CD4-positive, CD25-positive, alpha-beta regulatory T cell (primary cell): ENCODE measurements around the gene HNRNPM. TPM values are rescaled to one million over a fixed set of nuclear protein-coding genes. Genes with fewer than 3 reads are reported as not detected.
"Not testable (repeated sequence)": the region's sequence is repeated elsewhere in the genome, so short reads cannot be mapped to it uniquely, and the experiment has no call there.

Source experiments
- ATAC-seq, 2 donors: fragments of 150-1000 bp; cut with Tn5 transposase; one replicate each; pipeline ENCODE4 v1.10.0; 2021; ENCODE audit warnings: low read depth in 2 of 2, moderate number of reproducible peaks in 2 of 2, moderate library complexity in 1 of 2
- DNase-seq, 3 donors: peaks; one replicate each; pipeline versions ENCODE4 v3.0.0 to v3.0.0-alpha.2; 2012 to 2022; ENCODE audit warnings: mixed read lengths in 1 of 3
- H3K27ac ChIP-seq: one replicate; pipeline ENCODE4 v1.7.0; 2013; ENCODE audit warnings: mild to moderate bottlenecking, low read length; ENCODE audit not compliant: insufficient read depth, poor library complexity, severe bottlenecking
- H3K27me3 ChIP-seq: one replicate; pipeline ENCODE4 v1.7.0; 2013; ENCODE audit warnings: low read length; ENCODE audit not compliant: control insufficient read depth, insufficient read depth
- H3K36me3 ChIP-seq: one replicate; pipeline ENCODE4 v1.7.0; 2013; ENCODE audit warnings: mild to moderate bottlenecking, low read length, moderate library complexity; ENCODE audit not compliant: control insufficient read depth, insufficient read depth
- H3K4me1 ChIP-seq: 2 replicates; pipeline ENCODE4 v1.7.0; 2013; ENCODE audit warnings: mild to moderate bottlenecking, low read length; ENCODE audit not compliant: insufficient read depth, control insufficient read depth, poor library complexity, severe bottlenecking
- H3K4me3 ChIP-seq: one replicate; pipeline ENCODE4 v1.7.0; 2013; ENCODE audit warnings: low read depth, mild to moderate bottlenecking, low read length, moderate library complexity
- H3K9me3 ChIP-seq, 2 experiments: 1 replicate in 1 of 2; 2 replicates in 1 of 2; pipeline ENCODE4 v1.7.0; 2013; ENCODE audit warnings: low read length in 2 of 2, mild to moderate bottlenecking in 1 of 2, moderate library complexity in 1 of 2; ENCODE audit not compliant: control insufficient read depth in 2 of 2
- H3K27ac Mint-ChIP-seq, 3 donors: one replicate each; pipeline ENCODE4 v1.8.0; 2020 to 2022; ENCODE audit warnings: mild to moderate bottlenecking in 3 of 3, mixed read lengths in 3 of 3, moderate library complexity in 2 of 3
- H3K27me3 Mint-ChIP-seq: one replicate; pipeline ENCODE4 v1.8.0; 2022; ENCODE audit warnings: mild to moderate bottlenecking, mixed read lengths
- H3K36me3 Mint-ChIP-seq: one replicate; pipeline ENCODE4 v1.8.0; 2020; ENCODE audit warnings: mixed read lengths
- H3K4me1 Mint-ChIP-seq, 4 donors: one replicate each; pipeline ENCODE4 v1.8.0; 2020 to 2022; ENCODE audit warnings: mixed read lengths in 4 of 4, mild to moderate bottlenecking in 1 of 4
- H3K4me3 Mint-ChIP-seq, 4 donors: one replicate each; pipeline ENCODE4 v1.8.0; 2020 to 2022; ENCODE audit warnings: mild to moderate bottlenecking in 4 of 4, mixed read lengths in 4 of 4, moderate library complexity in 3 of 4
- H3K9me3 Mint-ChIP-seq, 7 donors: one replicate each; pipeline ENCODE4 v1.8.0; 2020 to 2022; ENCODE audit warnings: mixed read lengths in 7 of 7, mild to moderate bottlenecking in 3 of 7, moderate library complexity in 2 of 7
- polyA plus RNA-seq, 4 donors: library from polyadenylated mRNA; unstranded; fragments of 300-500 nt; fragmentation: Illumina TruSeq; gene quantifications; one replicate each; pipeline ENCODE4 v1.2.3, GENCODE V29; 2021
- total RNA-seq: library from RNA; stranded (reverse); gene quantifications from one replicate; pipeline ENCODE4 v1.2.3, GENCODE V29; 2022

The HNRNPM gene
- total and polyA plus RNA-seq, 5 donors from 2014 or later = 161 to 263 (median 184) TPM

DNA sequence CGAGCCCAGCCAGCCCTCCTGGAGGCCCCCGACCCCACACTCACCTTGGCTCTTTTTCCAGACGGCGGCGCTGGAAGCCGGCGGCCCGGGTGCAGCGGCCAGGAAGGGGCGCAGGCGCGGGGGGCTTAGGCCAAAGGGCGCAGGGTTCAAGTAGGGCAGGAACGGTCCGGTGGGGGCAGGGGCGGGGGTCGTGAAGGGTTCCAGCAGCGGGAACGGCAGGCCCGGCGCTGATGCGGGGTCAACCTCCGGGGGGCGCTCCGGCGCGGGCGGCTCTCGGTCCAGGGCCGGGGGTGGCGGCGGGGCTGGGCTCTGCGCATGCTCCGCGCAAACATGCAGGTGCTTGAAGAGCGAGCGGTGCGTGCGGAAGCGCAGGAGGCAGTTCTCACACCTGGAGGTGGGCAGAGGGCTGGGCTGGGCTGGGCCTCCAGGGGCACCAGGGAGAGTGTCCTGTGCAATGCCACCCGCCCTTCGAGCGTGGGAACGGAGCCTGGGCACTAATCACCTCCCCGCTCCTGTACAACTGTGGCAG lies 66.9 kb downstream of the HNRNPM start:
- no peak for DNase-seq
- Mint-ChIP-seq H3K27ac (no peak overlapping the region), H3K4me3 (no peak overlapping the region), H3K27me3 (no peaks in the 10 kb centered on the region), H3K4me1 (peaks cover 5 to 41% (median 15%) of the 10 kb centered on the region in 4 donors), H3K9me3 (peaks cover 0 to 2% (median 0%) of the 10 kb centered on the region in 7 donors), H3K36me3 (peaks cover 4% of the 10 kb centered on the region)
- no peak overlapping the region for H3K4me3 ChIP-seq
- no peak for ATAC-seq
- H3K36me3 ChIP-seq = peaks cover 5% of the 10 kb centered on the region
- H3K9me3 ChIP-seq = no peaks in the 10 kb centered on the region
- no peaks in the 10 kb centered on the region for H3K27me3 ChIP-seq
- peak overlapping the region; percentile 5 for H3K27ac ChIP-seq
- H3K4me1 ChIP-seq = peaks cover 43% of the 10 kb centered on the region

DNA sequence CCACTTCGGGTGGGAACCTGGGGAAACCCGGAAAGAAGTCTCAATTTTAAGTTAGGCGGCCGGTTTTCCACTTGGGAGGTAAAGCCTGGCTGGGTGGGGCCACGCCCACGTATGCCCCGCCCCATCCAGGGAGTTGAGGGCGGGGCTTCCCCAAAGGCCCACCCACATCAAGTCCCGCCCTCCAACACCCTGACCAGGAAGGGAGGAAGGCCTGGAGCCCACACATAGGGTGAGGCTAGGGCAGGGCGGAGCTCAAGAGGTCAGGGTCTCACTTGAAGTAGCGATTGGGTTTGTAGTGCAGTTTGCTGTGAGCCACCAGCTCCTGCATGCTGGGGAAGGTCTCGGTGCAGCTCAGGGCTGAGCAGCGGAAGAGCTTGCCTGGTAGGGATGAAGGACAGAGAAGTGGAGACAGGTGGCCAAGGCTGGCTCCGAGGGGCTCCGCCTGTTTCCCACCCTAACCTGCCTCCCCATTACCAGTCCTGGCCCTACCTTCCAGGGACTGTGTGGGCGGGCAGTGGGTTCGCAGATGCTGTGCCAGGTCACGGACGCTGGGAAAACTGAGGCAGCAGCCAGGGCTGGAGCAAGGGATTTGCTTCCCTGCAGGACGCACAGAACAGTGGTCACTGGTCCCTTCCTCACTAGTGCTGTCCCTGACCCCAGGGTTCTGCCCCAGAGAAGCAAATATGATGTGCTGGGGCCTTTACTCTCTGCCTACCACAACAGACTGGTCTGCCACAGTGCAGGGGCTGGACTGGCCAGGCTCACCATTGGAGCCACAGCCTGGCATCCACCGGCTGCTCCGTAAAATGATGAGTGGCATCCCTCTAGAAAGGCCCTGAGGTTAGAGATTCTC lies 67.6 kb downstream of the HNRNPM start:
- peak overlapping the region in 3 of 4 donors; percentile 39 to 99 (median 70) for H3K4me3 Mint-ChIP-seq
- peaks cover 5% of the 10 kb centered on the region for H3K36me3 ChIP-seq
- H3K27me3 ChIP-seq = no peaks in the 10 kb centered on the region
- no peak for ATAC-seq
- no peak overlapping the region for H3K4me3 ChIP-seq
- H3K4me1 Mint-ChIP-seq = peaks cover 5 to 47% (median 16%) of the 10 kb centered on the region in 4 donors
- peak overlapping the region in 1 of 3 donors; percentile 71 for H3K27ac Mint-ChIP-seq
- peaks cover 4% of the 10 kb centered on the region for H3K36me3 Mint-ChIP-seq
- peaks cover 49% of the 10 kb centered on the region for H3K4me1 ChIP-seq
- H3K9me3 Mint-ChIP-seq = peaks cover 0 to 2% (median 0%) of the 10 kb centered on the region in 7 donors
- peak overlapping the region; percentile 5 for H3K27ac ChIP-seq
- H3K27me3 Mint-ChIP-seq = no peaks in the 10 kb centered on the region
- DNase-seq = no peak
- H3K9me3 ChIP-seq = no peaks in the 10 kb centered on the region

DNA sequence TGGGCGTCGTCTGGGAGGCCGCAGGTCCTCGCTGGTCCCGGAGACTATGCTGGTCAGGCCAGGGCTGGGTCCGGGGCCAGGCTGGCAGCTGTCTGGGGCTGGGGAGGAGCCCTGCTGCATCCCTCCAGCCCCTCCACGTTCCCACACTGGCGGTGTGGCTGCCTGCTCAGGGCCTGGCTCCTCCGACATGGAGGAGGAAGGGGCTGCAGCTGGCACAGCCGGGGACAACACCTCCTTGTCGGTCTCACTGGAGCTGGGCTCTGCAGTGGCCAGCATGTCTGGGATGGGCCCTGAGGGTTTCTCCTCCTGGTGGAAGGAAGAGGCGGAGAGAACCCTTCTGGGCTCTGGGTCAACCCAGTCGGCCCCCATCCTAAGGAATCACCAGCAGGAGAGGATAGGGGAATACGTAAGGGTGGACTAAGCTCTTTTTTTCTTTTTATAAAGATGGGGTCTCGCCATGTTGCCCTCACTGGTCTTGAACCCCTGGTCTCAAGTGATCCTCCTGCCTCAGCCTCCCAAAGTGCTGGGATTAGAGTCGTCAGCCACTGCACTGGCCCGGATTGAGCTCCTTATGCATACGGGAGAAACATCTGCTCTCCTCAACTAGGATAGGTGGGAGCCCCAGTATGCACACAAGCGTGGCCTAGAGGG lies 68.4 kb downstream of the HNRNPM start:
- peaks cover 5% of the 10 kb centered on the region for H3K36me3 ChIP-seq
- peak overlapping the region; percentile 59 for H3K4me3 ChIP-seq
- peaks cover 57% of the 10 kb centered on the region for H3K4me1 ChIP-seq
- peak overlapping the region; percentile 98 to 99 (median 99) for H3K27ac Mint-ChIP-seq
- H3K36me3 Mint-ChIP-seq = peaks cover 4% of the 10 kb centered on the region
- no peaks in the 10 kb centered on the region for H3K27me3 ChIP-seq
- H3K27me3 Mint-ChIP-seq = no peaks in the 10 kb centered on the region
- H3K9me3 ChIP-seq = no peaks in the 10 kb centered on the region
- H3K4me1 Mint-ChIP-seq = peaks cover 5 to 56% (median 22%) of the 10 kb centered on the region in 4 donors
- peak overlapping the region; percentile 89 to 99 (median 94) for H3K4me3 Mint-ChIP-seq
- H3K9me3 Mint-ChIP-seq = peaks cover 0 to 2% (median 0%) of the 10 kb centered on the region in 7 donors
- no peak for ATAC-seq
- DNase-seq = no peak
- peak overlapping the region; percentile 97 for H3K27ac ChIP-seq

DNA sequence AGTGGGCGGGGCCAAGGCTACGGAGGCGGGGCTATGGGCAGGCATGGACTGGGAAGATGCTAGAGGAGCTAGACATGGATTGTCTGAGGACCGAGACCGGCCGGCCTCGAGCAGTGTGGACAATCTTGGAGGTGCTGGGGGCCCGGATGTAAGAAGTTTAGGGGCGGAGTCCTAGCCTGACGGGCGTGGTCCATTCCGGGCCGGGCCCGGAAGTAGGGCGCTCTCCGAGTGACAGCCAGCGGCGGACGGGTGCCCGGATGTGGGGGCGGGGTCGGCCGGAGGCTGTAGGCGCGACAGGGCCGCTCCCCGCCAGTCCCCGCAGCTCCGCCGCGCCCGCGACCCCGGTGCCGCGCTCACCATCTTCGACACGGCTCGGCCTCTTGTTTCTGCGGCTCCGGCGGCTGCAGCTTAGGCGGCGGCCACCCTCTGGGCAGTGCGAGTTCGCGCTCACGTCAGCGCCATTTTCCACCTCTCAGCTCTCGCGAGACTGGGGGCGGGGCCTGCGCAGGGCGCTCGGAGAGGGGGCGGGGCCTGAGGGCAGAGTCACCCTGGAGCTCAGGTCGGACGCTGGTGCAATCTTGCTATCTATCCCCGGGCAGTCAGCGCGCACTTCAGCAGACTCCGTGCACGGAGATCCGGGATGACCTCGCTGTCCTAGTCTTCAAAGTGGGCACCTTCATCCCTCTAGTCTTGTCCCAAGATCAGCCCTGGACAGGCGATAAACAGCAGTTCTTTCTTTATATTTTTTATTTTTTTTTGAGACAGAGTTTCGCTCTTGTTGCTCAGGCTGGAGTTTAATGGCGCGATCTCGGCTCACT lies 69.1 kb downstream of the HNRNPM start, which contains the start of gene ZNF414:
TSS of gene ZNF414 (minus strand) at position 481 of the 818 bp plus-strand sequence. CDS start at position 360, 121 bp downstream.
- Histone ChIP-seq H3K27me3 (no peaks in the 10 kb centered on the region), H3K4me3 (peak within 1 kb of the TSS; percentile 73), H3K36me3 (peaks cover 5% of the 10 kb centered on the region), H3K9me3 (no peaks in the 10 kb centered on the region), H3K27ac (peak within 1 kb of the TSS; percentile 97), H3K4me1 (peaks cover 65% of the 10 kb centered on the region)
- Mint-ChIP-seq H3K36me3 (peaks cover 4% of the 10 kb centered on the region), H3K9me3 (peaks cover 0 to 2% (median 0%) of the 10 kb centered on the region in 7 donors), H3K4me3 (peak within 1 kb of the TSS; percentile 89 to 99 (median 94)), H3K4me1 (peaks cover 5 to 62% (median 24%) of the 10 kb centered on the region in 4 donors), H3K27ac (peak within 1 kb of the TSS; percentile 98 to 99 (median 99)), H3K27me3 (no peaks in the 10 kb centered on the region)
- peak; percentile 78 to 83 for ATAC-seq
- peak; percentile 93 to 98 (median 96) for DNase-seq

DNA sequence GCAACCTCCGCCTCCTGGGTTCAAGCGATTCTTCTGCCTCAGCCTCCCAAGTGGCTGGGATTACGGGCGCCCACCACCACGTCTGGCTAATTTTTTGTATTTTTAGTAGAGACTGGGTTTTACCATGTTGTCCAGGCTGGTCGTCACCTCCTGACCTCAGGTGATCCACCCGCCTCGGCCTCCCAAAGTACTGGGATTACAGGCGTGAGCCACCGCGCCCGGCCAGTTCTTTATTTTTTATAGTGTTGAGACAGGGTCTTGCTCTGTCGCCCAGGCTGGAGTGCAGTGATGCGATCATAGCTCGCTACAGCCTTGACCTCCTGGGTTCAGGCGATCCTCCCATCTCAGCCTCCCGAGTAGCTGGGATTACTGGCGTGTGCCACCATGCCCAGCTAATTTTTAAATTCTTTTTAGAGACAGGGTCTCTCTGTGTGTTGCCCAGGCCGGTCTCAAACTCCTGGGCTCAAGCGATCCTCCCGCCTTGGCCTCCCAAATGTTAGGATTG lies 69.8 kb downstream of the HNRNPM start:
- H3K27me3 Mint-ChIP-seq, H3K9me3 ChIP-seq, ATAC-seq, DNase-seq, H3K36me3 ChIP-seq, H3K9me3 Mint-ChIP-seq, H3K27me3 ChIP-seq, H3K36me3 Mint-ChIP-seq: not testable (repeated sequence)
- H3K4me1 Mint-ChIP-seq = peaks cover 5 to 69% (median 24%) of the 10 kb centered on the region in 4 donors
- H3K4me3 Mint-ChIP-seq = peak overlapping the region; percentile 89 to 99 (median 94)
- peaks cover 71% of the 10 kb centered on the region for H3K4me1 ChIP-seq
- H3K4me3 ChIP-seq = peak overlapping the region; percentile 73
- H3K27ac Mint-ChIP-seq = peak overlapping the region; percentile 98 to 99 (median 99)
- peak overlapping the region; percentile 97 for H3K27ac ChIP-seq

DNA sequence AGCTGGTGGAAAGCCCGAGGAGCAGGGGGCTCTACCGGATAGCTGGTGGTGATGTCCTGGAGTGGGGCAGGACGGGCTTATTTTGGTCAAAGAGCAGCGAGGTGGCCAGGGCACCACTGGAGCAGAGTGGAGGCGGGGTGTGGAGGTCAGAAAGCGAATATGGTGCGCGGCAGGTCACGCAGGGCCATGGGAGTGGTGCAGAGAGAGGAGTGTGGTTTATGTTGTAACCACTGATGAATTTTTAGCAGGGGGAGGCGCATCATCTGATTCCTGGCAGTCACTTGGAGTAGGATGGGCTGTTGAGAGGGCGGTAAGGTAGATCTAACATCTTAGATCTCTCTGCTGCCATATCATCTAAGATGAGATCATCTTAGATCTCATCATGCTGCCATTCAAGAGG lies 70.5 kb downstream of the HNRNPM start:
- peak overlapping the region; percentile 61 for H3K4me3 ChIP-seq
- H3K27ac Mint-ChIP-seq = peak overlapping the region; percentile 98 to 99 (median 99)
- peak overlapping the region; percentile 76 to 99 (median 92) for H3K4me3 Mint-ChIP-seq
- H3K36me3 ChIP-seq = peaks cover 5% of the 10 kb centered on the region
- peak; percentile 1 to 4 for ATAC-seq
- peaks cover 76% of the 10 kb centered on the region for H3K4me1 ChIP-seq
- peak in 2 of 3 donors; percentile 45 to 68 for DNase-seq
- H3K9me3 Mint-ChIP-seq = peaks cover 0 to 2% (median 0%) of the 10 kb centered on the region in 7 donors
- peaks cover 5 to 74% (median 24%) of the 10 kb centered on the region in 4 donors for H3K4me1 Mint-ChIP-seq
- H3K27me3 Mint-ChIP-seq = no peaks in the 10 kb centered on the region
- no peaks in the 10 kb centered on the region for H3K9me3 ChIP-seq
- H3K27ac ChIP-seq = peak overlapping the region; percentile 97
- H3K36me3 Mint-ChIP-seq = peaks cover 4% of the 10 kb centered on the region
- no peaks in the 10 kb centered on the region for H3K27me3 ChIP-seq
